Endodermal cell (in vitro differentiated cells): Measurements from ENCODE around the gene ABI3. TPM values are rescaled to one million over a fixed set of nuclear protein-coding genes. Genes with fewer than 3 reads are reported as not detected.
A peak's percentile ranks its signal among the peaks of the same experiment; 100 is the strongest.

Experiments
- DNase-seq: peaks from one replicate; pipeline ENCODE4 v3.0.0-alpha.2; 2017
- H3K27ac ChIP-seq: 2 replicates; pipeline ENCODE4 v1.5.1; 2013; ENCODE audit warnings: mild to moderate bottlenecking, low read depth, low read length, moderate library complexity
- H3K27me3 ChIP-seq: 2 replicates; pipeline ENCODE4 v1.6.1; 2013; ENCODE audit warnings: mild to moderate bottlenecking, low read length, moderate library complexity; ENCODE audit not compliant: insufficient read depth, control insufficient read depth, poor library complexity, severe bottlenecking
- H3K36me3 ChIP-seq: 2 replicates; pipeline ENCODE4 v1.7.0; 2013; ENCODE audit warnings: mild to moderate bottlenecking, low read length, moderate library complexity; ENCODE audit not compliant: control insufficient read depth, insufficient read depth
- H3K4me1 ChIP-seq: one replicate; pipeline ENCODE4 v1.7.0; 2013; ENCODE audit warnings: low read length; ENCODE audit not compliant: control insufficient read depth, insufficient read depth
- H3K4me3 ChIP-seq: 2 replicates; pipeline ENCODE4 v1.5.1; 2013; ENCODE audit warnings: mild to moderate bottlenecking, low read length, moderate library complexity
- H3K9ac ChIP-seq: 2 replicates; pipeline ENCODE4 v1.6.1; 2013; ENCODE audit warnings: mild to moderate bottlenecking, low read length, moderate library complexity; ENCODE audit not compliant: poor library complexity, severe bottlenecking; ENCODE audit errors: extremely low read depth
- H3K9me3 ChIP-seq: 2 replicates; pipeline ENCODE4 v1.6.1; 2013; ENCODE audit warnings: mild to moderate bottlenecking, low read length, moderate library complexity; ENCODE audit not compliant: control insufficient read depth
- H3K27ac Mint-ChIP-seq: 2 replicates; pipeline ENCODE4 v1.8.0; 2020; ENCODE audit warnings: mixed read lengths
- H3K27me3 Mint-ChIP-seq: 2 replicates; pipeline ENCODE4 v1.8.0; 2021; ENCODE audit warnings: mild to moderate bottlenecking, mixed read lengths; ENCODE audit not compliant: insufficient read depth
- H3K36me3 Mint-ChIP-seq: 2 replicates; pipeline ENCODE4 v1.8.0; 2020; ENCODE audit warnings: low read depth, mixed read lengths
- H3K4me1 Mint-ChIP-seq: 2 replicates; pipeline ENCODE4 v1.8.0; 2020; ENCODE audit warnings: mixed read lengths
- H3K4me3 Mint-ChIP-seq: 2 replicates; pipeline ENCODE4 v1.8.0; 2020; ENCODE audit warnings: mild to moderate bottlenecking, moderate library complexity, mixed read lengths
- H3K9me3 Mint-ChIP-seq: 2 replicates; pipeline ENCODE4 v1.8.0; 2020; ENCODE audit warnings: mild to moderate bottlenecking, mixed read lengths
- WGBS, 2 experiments: methylation state at CpG; one replicate each; pipeline versions ENCODE4 v1.1.5 to v1.1.7; 2013; ENCODE audit warnings: missing lambda C conversion rate in 2 of 2, mixed read lengths in 1 of 2; ENCODE audit not compliant: insufficient coverage in 1 of 2, insufficient read length in 1 of 2; 5-methylcytosine and 5-hydroxymethylcytosine counted together
- long read RNA-seq, 4 experiments: library from polyadenylated mRNA in 2 of 4; library from RNA in 1 of 4; library from capped mRNA in 1 of 4; stranded (forward) in 3 of 4; unstranded in 1 of 4; transcript quantifications; one replicate each; pipeline ENCODE4 v2.0.0, GENCODE V29; 2020 to 2021; ENCODE audit warnings: inconsistent platforms in 1 of 4
- polyA plus RNA-seq, 2 experiments: library from polyadenylated mRNA; stranded (reverse); fragments of 50-300 nt; gene quantifications; one replicate each; pipeline ENCODE4 v1.2.3, GENCODE V29; 2013
- total RNA-seq, 2 donors: library from RNA; stranded (reverse); fragmentation: NEBNext Ultra II Directional in 1 of 2; extraction: Animal tissue kit (Norgen Biotek cat#: 25700) in 1 of 2; gene quantifications; 2 replicates in 1 of 2; 3 replicates in 1 of 2; pipeline ENCODE4 v1.2.1, GENCODE V29; 2021
- TF ChIP-seq, protein P1 (sequence below): fragments of 200-600 bp; sonication (generic); conservative IDR thresholded peaks from 2 replicates; pipeline ENCODE4 v1.5.0; 2021; ENCODE audit warnings: antibody characterized with exemption, mild to moderate bottlenecking

ABI3 gene, protein sequence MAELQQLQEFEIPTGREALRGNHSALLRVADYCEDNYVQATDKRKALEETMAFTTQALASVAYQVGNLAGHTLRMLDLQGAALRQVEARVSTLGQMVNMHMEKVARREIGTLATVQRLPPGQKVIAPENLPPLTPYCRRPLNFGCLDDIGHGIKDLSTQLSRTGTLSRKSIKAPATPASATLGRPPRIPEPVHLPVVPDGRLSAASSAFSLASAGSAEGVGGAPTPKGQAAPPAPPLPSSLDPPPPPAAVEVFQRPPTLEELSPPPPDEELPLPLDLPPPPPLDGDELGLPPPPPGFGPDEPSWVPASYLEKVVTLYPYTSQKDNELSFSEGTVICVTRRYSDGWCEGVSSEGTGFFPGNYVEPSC
- total RNA-seq: 1 to 10 TPM in 1 of 2 donors, under 1 TPM in 1; 0.58 to 1.7 TPM
- 0.64 TPM for polyA plus RNA-seq (2013, experiment 1 of 2)
- polyA plus RNA-seq (2013, experiment 2 of 2): 0.83 TPM
- long read RNA-seq, experiment 1, partial matches to known transcripts: 1 of 1 reads
- long read RNA-seq, experiment 1, other reads (novel, unspliced or antisense): 0 of 1 reads
- long read RNA-seq, experiment 2: 0 reads
- long read RNA-seq, experiment 3, partial matches to known transcripts: 0 of 4 reads
- long read RNA-seq, experiment 3, other reads (novel, unspliced or antisense): 0 of 4 reads
- long read RNA-seq, experiment 4, partial matches to known transcripts: 1 of 3 reads
- long read RNA-seq, experiment 4, other reads (novel, unspliced or antisense): 0 of 3 reads

DNA sequence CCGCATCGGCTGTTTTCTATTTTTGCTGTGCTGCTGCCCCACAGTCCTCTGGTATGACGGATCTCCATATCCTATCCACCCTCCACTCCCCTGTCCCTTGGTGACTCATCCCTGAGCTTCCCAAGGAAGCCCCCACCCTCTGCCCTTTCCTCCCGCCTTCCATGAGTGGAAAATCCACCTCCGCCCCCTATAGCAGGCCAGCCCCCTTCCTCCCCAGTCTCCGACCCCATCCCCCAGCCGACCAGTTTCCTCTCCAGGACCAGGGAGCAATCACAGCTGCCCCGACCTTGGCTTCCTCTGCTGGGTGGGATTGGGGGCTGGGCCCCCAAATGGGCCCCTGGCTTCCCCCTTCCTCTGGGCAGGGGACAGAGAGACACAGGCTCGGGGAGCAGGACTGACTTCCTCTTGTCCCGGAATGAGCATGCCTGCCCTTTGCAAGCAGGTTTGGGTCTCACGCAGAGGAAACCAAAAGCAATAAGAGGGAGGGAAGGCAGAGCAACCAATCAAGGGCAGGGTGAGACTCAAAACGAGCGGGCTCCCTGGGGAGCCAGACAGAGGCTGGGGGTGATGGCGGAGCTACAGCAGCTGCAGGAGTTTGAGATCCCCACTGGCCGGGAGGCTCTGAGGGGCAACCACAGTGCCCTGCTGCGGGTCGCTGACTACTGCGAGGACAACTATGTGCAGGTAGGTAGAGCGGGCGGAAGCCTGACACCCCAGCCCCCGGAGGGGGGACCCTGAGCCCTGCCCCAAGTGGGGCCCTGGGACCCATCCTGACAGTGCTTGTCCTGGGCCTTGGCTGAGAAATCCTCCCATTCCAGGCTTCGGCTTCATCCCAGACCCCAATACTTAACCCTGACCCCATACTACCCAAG lies at the start of gene ABI3, which contains the start of gene GNGT2:
TSS of gene ABI3 (plus strand) at position 550 of the 872 bp plus-strand sequence. CDS start at position 568, 18 bp downstream.
TSS of gene GNGT2 (minus strand) at position 417 of the 872 bp plus-strand sequence. CDS start 3,152 bp downstream, outside the sequence.
- no peak within 1 kb of the TSS for H3K4me3 ChIP-seq
- no peaks in the 10 kb centered on the region for H3K9me3 ChIP-seq
- peak; percentile 87 for DNase-seq
- H3K27me3 ChIP-seq: no peaks in the 10 kb centered on the region
- H3K36me3 ChIP-seq: no peaks in the 10 kb centered on the region
- Mint-ChIP-seq H3K4me3 (peak within 1 kb of the TSS; percentile 33), H3K27me3 (peaks cover 10% of the 10 kb centered on the region), H3K27ac (peak within 1 kb of the TSS; percentile 22), H3K4me1 (peaks cover 24% of the 10 kb centered on the region), H3K36me3 (no peaks in the 10 kb centered on the region), H3K9me3 (no peaks in the 10 kb centered on the region)
- WGBS, 2 experiments: 67 to 72% methylated on average over 9 to 22 of the region's 22 CpGs
- no peak within 1 kb of the TSS for H3K9ac ChIP-seq
- peaks cover 3% of the 10 kb centered on the region for H3K4me1 ChIP-seq
- no peak within 1 kb of the TSS for H3K27ac ChIP-seq
- TF ChIP-seq, protein P1, sequence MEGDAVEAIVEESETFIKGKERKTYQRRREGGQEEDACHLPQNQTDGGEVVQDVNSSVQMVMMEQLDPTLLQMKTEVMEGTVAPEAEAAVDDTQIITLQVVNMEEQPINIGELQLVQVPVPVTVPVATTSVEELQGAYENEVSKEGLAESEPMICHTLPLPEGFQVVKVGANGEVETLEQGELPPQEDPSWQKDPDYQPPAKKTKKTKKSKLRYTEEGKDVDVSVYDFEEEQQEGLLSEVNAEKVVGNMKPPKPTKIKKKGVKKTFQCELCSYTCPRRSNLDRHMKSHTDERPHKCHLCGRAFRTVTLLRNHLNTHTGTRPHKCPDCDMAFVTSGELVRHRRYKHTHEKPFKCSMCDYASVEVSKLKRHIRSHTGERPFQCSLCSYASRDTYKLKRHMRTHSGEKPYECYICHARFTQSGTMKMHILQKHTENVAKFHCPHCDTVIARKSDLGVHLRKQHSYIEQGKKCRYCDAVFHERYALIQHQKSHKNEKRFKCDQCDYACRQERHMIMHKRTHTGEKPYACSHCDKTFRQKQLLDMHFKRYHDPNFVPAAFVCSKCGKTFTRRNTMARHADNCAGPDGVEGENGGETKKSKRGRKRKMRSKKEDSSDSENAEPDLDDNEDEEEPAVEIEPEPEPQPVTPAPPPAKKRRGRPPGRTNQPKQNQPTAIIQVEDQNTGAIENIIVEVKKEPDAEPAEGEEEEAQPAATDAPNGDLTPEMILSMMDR: no peak

- Histone ChIP-seq H3K27ac (no peak overlapping the region), H3K36me3 (no peaks in the 10 kb centered on the region), H3K9me3 (no peaks in the 10 kb centered on the region), H3K4me1 (no peaks in the 10 kb centered on the region), H3K27me3 (no peaks in the 10 kb centered on the region), H3K9ac (no peak overlapping the region), H3K4me3 (no peak overlapping the region)
- DNase-seq: no peak
- peaks cover 7% of the 10 kb centered on the region for H3K4me1 Mint-ChIP-seq
- H3K36me3 Mint-ChIP-seq: no peaks in the 10 kb centered on the region
- TF ChIP-seq, protein P1: no peak
- WGBS, 2 experiments: 88 to 94% methylated on average over 3 to 4 of the region's 4 CpGs
- peaks cover 32% of the 10 kb centered on the region for H3K27me3 Mint-ChIP-seq
- H3K27ac Mint-ChIP-seq: no peak overlapping the region
- H3K9me3 Mint-ChIP-seq: no peaks in the 10 kb centered on the region
- H3K4me3 Mint-ChIP-seq: no peak overlapping the region
These were observed 47.6 kb upstream of the ABI3 start for GRCh38 chr17:49162866-49163265.

DNA sequence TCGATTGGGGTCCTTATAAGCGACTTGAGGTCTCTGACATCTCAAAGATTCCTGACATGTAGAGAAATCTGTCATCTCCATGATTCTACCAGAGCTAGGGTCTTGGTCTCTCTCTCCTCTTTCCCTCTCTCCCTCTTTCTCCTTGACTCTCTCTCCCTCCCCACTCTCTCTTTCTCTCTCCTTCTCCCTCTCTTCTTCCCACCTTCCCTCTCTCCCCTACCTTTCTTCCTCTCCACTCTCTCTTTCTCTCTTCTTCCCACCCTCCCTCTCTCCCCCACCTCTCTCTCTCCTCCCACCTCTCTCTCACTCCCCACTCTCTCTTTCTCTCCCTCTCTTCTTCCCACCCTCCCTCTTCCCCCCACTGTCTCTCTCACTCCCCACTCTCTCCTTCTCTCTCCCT lies 45.4 kb upstream of the ABI3 start:
- H3K36me3 ChIP-seq: no peaks in the 10 kb centered on the region
- TF ChIP-seq, protein P1: no peak
- no peak overlapping the region for H3K4me3 Mint-ChIP-seq
- no peak for DNase-seq
- H3K27me3 ChIP-seq: no peaks in the 10 kb centered on the region
- 90 to 94% methylated on average over 2 of the region's 2 CpGs for WGBS, 2 experiments
- H3K9ac ChIP-seq: no peak overlapping the region
- peaks cover 46% of the 10 kb centered on the region for H3K27me3 Mint-ChIP-seq
- H3K4me3 ChIP-seq: no peak overlapping the region
- peaks cover 11% of the 10 kb centered on the region for H3K9me3 Mint-ChIP-seq
- H3K4me1 ChIP-seq: no peaks in the 10 kb centered on the region
- no peak overlapping the region for H3K27ac ChIP-seq
- no peaks in the 10 kb centered on the region for H3K36me3 Mint-ChIP-seq
- no peaks in the 10 kb centered on the region for H3K4me1 Mint-ChIP-seq
- peaks cover 14% of the 10 kb centered on the region for H3K9me3 ChIP-seq
- no peak overlapping the region for H3K27ac Mint-ChIP-seq
